HG03097 (cell line): ENCODE results near the gene IFT74.

Experiments used
- ATAC-seq: cut with Tn5 transposase; IDR thresholded peaks from one replicate; pipeline ENCODE4 v1.9.1; 2021; ENCODE audit not compliant: unreplicated experiment, low FRiP score

IFT74 gene

DNA sequence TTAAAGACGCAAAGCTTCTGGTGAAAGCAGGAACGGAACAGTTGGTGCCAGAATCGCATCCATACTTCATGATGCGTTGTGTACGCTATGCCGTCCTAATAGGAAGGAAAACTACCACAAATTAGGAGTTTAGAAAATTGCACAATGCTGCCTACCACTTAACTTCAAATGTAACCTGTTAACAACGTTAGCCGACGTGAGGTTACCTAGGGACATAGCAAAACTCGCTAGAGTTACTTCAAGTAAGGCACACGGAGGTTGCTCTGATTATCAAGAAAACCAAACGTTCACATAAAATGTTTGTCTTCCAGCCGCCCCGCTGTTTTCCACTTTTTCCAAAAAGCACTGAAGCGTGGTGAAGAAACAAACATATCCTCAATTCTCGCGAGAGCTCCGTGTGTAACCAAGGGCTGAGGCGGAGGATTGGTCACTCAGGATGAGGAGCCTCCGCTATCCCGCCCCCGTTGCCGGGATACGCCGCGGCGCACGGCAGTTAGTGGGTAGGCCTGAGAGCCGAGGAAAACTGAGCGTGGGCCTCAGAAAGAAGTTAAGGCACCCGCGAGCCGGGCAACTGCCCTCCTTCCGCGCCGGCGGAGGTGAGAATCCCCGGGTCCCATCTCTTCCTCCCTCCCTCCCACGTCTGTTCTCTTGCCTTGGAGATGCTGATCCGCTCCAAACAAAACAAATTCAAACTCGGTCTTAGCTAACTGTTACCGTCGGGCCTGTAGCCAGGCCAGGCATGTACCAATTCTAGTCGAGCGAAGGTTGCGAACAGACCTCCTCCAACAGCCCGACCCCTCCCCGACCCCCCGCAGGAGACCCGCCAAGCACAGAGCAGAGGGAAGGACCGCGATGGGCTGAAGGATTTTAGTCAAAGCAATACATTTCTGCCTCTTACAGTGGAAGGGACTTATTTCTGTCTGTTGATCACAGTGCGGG lies at the start of gene IFT74:
IFT74 (plus strand) TSS at position 492 of the 939 bp plus-strand sequence. CDS start 5,556 bp downstream, outside the sequence.
- peak; percentile 98 for ATAC-seq

DNA sequence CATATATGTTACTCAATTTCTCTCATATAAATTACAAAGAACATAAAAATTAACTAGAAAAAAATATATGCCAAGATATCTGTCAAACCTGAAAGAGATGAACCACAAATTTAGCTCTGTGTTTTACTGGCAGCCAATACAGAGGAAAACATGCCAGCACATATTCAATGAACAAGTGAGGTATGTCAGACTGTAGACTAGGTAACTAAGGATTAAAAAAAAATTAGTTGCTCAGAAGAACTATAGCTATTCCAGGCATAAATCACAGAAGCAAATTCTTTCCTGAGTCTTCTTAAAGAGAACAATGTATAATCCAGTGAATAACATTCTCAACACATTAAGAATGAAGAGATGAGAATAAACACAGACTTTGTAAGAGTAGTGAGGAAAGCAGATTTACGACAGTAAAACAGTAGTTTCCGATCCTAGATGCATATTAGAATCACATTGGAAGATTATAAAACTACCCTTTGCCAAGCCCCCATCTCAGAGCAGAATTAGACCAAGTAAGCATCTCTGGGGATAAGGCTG lies 43.0 kb upstream of the IFT74 start:
- ATAC-seq: no peak

DNA sequence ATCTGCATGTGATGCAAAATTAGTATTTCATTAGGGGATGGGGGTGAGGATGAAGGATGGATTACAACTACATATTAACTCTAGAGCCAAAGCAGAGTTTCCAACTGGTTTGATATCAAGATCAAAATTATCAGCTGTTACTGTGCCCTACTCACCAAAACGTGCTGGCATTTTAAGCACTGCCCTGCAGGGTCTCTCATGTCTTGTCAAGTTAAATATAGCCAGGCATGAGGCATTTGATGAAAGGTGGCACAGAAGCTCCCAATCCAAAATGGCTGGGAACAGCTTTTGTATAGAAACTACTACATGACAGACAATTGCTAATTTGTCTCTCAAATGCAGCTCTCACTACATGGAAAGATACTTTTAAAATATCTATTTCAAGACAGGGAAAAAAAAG lies 36.5 kb upstream of the IFT74 start:
- no peak for ATAC-seq

DNA sequence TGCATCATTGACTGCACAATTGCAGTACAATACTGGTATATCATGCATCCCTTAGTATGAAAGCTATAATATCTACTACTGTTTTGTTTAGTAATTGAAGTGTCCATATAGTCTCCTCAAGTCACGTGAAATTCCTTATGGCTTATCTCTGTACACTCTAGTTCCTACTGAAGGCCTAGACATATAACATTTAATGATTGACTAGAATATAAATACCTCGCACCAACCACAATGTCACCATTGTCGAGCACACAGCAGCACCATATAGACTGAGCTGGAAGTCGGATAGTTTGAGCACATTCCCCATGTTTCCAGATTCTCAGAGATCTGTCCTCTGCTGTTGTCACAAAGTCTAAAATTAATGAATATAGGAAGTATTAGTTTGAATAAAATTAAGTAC lies 30.6 kb upstream of the IFT74 start:
- ATAC-seq: no peak

DNA sequence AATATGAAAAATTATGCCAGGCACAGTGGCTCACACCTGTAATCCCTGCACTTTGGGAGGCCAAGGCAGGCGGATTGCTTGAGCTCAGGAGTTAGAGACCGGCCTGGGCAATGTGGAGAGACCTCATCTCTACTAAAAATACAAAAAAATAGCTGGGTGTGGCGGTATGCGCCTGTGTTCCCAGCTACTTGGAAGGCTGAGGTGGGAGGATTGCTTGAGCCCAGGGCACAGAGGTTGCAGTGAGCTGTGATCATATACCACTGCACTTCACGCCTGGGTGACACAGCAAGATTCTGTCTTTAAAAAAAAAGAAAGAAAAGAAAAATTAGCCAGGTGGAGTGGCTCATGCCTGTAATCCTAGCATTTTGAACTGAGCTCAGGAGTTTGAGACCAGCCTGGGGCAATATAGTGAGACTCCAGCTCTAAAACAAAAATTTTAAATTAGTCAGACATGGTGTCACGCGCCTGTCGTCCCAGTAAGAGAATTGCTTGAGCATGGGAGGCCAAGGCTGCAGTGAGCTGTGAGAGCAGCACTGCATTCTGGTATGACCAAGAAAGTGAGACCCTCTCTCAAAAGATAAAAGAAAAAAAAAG lies 27.2 kb upstream of the IFT74 start:
- ATAC-seq: no peak

DNA sequence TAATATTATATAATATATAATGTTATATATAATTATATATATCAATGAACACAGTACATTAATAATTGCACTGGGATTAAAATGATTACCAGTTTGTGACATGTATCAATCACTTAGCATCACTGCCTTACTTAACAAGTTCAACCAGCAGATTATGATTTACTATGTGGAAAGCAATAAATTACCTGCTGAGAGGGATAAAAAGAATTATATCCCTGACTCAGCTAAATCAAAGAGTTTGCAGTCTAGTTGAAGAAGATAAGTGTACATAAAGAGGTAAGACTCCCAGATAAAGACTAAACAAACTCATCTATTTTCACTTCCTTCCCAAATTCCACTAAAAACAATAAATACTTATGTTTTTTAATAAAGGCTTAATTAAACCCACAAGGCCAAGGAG lies 20.4 kb upstream of the IFT74 start:
- ATAC-seq: no peak

DNA sequence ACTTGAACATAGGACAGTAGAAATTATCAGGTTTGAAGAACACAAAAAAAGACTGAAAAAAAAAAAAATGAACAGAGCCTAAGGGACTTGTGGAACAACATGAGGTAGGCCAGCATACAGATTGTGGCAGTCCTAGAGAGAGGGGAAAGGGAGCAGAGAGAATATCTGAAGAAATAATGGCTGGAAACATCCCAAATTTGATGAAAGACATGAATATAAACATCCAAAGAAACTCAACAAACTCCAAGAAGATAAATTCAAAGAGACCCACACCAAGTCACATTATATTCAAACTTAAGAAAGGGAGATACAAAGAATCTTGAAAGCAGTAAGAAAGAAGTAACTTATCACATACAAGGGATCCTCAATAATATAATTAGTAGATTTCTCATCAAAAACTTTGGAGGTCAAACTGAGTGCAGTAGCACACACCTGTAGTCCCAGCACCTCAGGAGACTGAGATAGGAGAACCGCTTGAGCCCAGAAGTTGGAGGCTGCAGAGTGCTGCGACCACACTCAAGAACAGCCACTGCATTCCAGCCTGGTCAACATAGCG lies 18.3 kb upstream of the IFT74 start:
- no peak for ATAC-seq

DNA sequence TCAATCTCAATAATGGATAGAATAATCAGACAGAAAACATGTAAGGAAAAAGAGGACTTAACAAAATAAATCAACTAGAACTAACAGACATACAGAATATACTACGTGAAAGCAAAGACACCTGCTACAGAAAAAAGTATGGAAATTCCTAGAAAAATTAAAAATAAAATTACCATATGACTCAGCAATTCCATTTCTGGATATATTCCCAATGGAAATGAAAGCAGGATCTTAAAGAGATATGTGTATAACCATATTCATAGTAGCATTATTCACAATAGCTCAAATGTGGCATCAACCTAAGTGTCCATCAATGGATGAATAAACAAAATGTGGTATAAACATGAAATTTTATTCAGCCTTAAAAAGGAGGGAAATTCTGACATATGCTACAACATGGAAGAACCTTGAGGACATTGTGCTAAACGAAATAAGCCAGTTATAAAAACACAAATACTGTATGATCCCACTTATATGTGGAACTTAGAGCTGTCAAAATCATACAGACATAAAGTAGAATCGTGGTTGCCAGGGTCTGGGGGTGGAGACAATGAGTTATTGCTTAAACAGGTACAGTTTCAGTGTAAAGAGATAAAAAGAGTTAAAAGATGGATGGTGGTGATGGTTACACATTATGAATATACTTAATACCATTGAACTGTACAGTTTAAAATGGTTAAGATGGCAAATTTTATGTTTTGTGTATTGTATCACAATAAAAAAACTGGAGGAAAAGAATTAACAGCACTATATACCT lies 16.1 kb upstream of the IFT74 start:
- no peak for ATAC-seq

DNA sequence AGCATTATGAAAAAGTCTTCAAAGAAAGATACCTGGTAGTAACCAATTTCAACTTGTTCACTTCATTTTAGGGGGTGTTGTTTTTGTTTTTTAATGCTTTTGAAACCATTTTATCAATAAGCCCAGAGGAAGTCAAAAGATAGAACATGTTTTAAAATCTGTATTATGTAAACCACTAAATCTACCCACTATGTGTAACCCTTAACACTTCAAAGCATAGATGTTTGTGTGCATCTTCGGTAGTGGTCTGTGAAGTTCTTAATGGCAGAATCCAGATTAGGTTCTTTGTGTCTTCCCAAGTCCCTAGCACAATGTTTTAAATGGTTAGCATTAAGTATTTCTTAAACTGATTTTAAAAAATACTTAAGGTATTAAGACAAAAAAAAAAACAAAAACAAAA lies 15.4 kb upstream of the IFT74 start:
- no peak for ATAC-seq

DNA sequence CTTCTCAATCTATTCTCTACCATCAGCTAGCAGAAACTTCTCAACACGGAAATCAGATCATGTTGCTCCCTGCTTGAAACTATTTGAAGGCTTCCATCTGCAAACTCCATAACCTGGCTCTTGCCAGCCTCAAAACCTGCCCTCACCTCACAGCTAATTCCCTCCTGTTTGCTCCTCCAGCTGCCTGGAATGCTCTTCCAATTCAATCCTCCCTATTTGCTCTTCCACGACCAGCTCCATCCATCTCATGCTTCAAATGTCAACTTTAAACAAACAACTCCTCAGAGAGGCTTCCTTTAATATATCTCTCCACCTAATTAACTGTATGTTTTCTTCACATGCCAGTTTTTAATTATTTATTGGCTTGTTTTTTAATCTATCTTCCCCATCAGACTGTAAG lies 10.6 kb upstream of the IFT74 start:
- ATAC-seq: no peak

DNA sequence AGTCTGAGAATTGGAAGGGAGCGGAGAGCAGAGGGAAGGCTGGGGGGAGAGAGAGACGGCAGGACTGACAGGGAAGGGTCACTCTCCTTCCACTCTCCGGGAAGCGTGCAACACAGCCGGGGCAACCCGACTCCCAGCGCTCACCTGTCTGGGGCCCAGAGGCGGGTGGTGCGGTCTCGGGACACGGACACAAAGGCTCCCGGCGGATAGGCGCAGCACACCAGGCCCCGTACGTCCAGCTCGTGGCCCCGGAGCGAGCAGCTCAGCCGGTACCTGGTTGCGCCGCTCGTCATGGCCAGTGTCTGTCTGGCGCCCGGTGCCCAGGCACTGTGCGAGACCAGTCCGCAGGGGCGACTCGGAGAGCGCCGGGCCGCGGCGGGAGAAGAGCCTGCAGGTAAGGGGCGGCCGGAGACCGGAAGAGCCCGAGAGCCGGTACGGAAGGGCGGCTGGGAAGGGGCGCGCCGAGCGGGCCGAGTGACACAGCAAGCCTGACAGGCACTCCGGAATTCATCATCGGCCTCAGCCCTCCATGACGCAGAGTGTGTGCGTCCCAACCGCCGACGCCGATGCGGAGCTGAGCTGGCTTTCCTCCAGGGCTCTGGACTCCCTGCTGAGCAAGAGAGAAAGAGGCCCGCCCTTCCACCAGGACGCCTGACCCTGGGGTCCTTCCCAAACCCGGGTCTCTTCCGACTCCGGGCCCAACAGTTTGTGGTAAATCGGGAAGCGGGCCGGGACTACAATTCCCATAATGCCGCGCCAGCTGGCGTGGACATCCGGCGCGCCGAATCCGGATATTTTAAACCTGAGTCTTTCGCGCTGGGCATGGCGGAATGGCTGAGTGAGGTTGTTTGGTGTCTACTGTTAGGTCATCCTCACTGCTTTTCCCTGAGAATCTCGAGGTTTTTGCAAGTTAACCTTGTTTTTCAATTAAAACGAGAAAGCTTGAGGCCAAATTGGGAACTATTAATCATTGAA lies 9.2 kb upstream of the IFT74 start, which contains the start of gene PLAA:
PLAA (minus strand) TSS at position 490 of the 975 bp plus-strand sequence; CDS start at position 293, 197 bp downstream.
- peak; percentile 99 for ATAC-seq

DNA sequence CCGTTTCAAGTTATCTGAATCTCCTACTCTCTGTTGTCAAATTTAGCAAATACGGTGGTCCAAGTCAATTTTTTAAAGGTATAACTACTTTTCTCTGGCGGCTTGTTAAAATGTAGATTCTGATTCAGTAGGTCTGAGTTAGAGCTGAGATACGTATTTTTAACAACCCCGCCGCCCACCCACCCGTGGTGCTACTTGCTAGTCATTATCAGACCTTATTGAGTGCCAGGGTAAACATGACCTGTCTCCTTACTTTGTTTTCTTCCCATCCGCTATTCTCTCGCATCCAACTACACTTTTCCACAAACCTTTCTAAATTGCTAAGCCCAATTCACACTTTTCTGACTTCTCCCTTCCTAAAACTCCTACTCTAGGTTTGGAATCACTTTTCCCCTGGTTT lies 8.5 kb upstream of the IFT74 start:
- ATAC-seq: no peak

DNA sequence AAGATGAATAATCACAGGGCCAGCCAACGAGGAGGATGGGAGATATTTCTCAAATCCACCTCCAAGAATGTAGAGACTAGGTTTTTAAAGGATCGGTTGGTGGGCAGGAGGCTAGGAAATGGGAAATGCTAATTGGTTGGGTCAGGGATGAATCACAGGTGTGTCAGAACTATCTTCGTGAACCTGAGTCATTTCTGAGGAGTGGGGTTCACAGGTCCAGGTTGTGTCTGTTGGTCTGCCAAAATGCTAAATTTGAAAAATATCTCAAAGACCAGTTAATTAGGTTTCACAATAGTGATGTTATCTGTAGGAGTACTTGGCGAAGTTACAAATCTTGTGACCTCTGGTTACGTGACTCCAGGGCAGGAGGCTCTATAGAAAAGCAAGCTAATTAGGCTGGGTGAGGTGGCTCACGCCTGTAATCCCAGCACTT lies 6.6 kb upstream of the IFT74 start:
- no peak for ATAC-seq

DNA sequence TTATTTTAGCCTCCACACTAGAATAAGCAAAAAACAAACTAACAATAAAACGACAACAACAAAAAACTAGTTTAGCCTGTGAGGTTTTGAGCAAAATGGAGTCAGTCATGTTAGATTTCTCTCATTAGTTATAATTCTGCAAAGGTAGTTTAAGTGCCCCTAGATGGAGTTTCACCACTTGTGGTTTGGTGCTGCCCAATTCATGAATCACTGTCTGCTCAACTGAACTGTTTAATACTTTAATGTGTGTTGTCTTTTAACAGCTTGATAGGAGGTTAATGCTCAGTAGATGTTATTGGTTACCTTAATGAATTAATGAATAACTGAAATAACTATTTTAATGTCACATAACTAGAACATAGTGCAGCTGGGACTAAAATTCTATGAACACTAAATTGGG lies 5.7 kb upstream of the IFT74 start:
- no peak for ATAC-seq

DNA sequence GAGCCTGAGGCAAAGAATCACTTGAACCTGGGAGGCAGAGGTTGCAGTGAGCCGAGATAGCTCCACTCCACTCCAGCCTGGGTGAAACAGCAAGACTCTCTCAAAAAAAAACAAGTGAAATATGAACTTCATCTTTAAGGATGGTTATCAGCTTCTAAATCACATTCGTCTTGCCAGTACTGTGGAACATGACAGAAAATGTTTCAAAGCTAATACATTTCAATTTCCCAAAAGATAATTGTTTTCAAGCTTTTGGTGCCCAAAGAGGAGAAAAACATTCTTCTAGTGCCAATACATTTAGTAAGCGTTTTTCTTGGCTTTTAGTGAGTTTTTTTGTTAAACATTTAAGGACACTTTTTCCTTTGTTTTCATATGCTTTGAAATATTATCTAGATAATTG lies 4.4 kb upstream of the IFT74 start:
- ATAC-seq: no peak

DNA sequence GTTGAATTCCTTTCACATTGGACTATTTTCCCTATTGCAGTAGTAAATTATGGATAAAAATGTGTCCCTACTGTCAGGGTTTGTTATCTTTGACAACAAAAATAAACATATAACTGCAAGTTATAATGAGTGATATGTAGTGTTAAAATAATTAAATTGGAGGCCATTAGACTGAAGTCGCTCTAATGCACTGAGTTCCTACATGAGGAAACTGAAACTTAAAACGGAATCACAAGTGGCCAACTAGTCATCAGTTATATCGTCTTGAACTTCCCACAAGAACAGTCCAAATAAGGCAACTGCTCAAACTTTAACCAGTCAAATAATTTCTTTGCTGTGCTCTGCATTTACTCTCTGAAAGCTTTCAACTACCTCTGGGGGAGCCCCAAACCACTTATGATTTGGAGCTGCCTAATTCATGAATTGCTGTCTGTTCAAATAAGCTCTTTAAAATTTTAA lies 2.1 kb upstream of the IFT74 start:
- no peak for ATAC-seq

DNA sequence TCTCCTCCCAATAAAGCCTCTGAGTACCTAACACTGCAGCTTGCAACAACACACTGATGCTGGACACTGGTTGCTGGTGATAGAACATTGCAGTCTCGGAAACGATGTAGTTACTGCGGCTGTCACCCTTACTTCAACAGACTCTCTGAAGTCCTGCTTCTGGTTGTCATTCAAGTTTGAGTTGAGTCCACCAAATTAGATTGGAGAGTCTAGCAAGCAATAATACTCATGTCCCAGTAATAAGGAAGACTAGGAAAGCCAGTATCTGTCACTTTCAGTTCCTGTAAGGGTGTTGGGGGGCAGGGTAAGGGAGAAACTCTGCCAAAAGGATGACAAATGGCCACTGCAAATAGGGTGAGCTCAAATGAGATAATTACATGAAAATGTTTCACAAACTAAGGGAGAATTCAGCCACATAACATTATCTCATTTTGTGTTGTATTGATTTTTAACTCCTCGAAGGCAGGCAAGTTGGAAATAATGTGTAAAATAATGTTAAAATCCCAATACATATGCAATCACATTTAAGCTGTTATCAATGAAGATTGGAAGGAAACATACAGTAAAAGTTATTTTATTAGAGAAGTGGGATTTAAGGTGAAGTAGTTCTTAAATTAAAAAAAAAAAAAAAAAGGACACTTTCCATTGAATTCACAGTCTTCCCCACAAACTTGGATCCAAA lies 849 bp upstream of the IFT74 start:
- ATAC-seq: peak; percentile 22

DNA sequence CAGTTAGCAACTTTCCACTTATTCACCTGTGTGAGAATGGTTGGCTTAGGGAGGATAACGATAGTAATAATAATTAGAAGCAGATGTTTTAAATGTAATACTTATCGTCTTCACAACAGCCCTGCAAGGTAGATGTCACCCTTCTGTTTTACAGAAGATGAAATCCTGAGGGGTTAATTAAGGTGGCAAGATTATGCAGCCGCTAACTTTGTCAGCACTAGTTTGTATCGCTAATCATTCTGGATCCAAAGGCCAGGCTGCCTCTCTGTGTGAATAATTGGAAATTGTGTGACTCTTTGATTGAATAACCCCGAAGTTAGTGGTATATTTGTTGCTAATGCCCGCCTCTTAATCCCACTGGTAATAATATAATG lies 635 bp downstream of the IFT74 start:
- no peak for ATAC-seq

DNA sequence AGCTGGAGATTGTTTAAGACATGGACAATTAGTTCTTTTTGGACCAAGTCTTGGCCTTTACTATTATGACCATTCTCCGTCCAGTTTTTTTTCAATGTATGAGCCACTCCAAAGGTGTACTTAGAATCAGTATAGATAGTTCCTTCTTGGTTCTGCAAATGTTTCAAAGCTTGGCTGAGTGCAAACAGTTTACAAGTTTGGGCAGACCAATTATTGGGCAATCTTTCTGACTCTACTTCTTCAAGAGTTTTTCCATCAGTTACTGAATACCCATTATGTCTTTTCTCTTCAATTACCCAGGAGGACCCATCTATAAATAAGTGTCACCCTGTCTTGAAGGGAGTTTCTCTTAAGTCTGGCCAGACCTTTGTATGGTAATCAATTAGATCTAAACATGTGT lies 15.5 kb downstream of the IFT74 start:
- no peak for ATAC-seq
